Cerebellar nuclear complex (tissue), 1 donor: Measurements from ENCODE around the gene MITF.

Experiments used
- DNase-seq, 2 experiments: peaks; one replicate each; lab custom pipeline; 2025; lab: John Stamatoyannopoulos, UW

The MITF gene, protein sequence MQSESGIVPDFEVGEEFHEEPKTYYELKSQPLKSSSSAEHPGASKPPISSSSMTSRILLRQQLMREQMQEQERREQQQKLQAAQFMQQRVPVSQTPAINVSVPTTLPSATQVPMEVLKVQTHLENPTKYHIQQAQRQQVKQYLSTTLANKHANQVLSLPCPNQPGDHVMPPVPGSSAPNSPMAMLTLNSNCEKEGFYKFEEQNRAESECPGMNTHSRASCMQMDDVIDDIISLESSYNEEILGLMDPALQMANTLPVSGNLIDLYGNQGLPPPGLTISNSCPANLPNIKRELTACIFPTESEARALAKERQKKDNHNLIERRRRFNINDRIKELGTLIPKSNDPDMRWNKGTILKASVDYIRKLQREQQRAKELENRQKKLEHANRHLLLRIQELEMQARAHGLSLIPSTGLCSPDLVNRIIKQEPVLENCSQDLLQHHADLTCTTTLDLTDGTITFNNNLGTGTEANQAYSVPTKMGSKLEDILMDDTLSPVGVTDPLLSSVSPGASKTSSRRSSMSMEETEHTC

DNA sequence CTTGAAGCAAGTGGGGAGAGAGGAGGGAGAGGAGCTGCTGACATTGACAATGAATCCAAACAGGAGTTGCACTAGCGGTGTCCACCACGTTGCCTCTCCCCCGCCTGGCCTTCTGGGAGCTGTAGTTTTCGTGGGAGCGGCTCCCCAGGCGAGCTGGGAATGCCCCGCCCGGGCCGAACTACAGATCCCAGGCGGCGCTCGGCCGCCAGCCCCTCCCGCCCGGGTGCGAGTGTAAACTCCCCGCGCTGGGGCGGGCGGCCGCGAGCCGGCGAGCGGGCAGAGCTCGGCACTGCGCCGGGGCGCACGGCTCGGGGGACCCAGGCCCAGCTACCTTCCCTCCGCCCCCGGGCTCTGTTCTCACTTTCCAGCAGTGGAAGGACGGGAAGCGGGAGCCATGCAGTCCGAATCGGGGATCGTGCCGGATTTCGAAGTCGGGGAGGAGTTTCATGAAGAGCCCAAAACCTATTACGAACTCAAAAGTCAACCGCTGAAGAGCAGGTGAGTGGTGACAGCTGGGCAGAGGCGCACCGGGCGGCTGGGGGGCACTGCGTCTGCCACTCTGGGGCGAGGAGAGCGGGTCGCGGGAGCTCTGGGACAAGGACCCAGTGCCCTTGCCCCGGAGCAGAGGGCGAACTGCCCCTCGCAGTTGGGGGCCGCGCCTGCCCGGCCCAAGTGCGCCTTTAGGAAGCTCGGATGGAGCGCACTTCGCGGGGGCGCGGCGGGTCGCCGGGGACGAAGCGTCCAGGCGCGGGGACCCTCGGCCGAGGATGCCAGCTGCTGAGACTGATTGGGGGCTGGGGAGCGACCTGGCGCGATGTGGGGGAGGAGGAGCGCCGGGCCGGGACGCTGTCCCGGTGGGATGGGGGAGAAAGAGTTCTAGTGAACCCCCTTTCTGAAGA lies at the start of gene MITF:
Gene MITF (plus strand): TSS at position 261 of the 899 bp plus-strand sequence. CDS start 134 bp downstream, at position 395.
- DNase-seq, result peak; percentile 49 to 50

DNA sequence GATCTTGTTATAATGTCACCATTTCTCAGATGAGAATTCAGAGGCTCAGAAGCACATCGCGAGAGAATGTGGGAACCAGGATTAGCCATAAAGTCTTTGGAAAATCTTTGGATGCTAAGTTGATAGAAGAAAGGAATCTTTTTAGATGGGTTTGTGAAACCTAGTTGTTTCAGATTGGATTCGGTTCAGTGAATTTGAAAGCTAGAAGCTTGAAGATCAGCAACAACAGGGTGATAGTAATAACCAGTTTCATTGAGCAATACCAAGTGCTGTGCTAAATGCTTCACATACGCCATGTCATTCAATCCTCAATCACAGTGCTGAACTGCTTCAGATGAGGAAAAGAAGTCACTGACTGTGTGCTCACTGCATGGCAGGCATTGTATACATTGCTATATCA lies 47.4 kb upstream of the MITF start:
- DNase-seq, result no peak

DNA sequence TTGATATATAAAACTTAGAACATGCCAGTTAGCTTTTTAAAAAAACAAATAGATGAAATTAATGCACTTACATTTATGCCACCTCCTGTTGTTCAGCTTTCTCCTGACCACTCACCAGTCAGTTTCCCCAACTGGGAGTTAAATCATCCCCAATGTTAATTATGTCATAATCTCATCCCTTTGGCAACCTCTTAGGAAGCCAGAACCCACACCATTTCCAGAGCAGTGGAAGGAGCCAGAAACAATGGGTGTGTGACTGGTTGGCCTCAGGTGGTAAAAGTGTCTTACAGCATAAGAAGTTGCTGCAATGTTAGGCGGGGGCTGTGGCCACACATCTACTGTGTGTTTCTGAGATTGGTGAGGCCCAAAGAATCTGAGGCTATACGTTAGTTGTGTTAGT lies 46.5 kb upstream of the MITF start:
- no peak for DNase-seq

DNA sequence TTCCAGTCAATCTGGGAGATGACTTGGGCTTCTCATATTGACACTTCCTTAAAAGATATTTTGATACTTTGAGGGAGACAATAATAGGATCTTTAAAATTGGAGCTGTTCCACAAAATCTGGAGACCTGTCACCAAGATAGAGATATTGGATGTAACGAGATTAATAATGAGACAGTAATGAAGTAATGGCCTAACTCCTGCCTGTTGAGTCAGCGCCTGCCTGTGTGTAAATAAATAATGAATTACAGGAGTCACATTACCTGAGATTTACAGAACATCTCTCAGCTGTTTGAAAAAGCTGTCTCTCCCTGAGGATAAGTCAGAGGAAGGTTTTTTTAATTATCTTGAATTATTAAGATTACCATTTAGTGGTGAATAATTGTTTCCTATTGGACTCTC lies 43.8 kb upstream of the MITF start:
- DNase-seq, result no peak

DNA sequence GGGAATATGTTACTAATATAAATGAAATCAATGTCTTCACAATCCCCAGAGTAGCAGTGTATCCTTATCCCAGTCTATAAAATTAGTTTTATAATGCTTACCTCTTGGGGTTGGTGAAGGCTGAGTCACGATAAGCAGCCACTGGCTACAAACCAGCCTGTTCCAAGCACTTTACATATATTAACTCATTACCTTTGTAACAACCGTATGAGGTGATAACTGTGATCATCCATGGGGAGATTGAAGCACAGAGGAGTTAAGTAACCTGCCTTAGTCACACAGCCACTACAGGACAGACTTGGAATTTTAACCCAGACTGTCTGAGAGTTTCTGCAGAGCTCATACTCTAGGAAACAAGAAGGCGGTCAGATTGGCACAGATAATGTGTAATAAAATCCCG lies 43.3 kb upstream of the MITF start:
- DNase-seq, result no peak

DNA sequence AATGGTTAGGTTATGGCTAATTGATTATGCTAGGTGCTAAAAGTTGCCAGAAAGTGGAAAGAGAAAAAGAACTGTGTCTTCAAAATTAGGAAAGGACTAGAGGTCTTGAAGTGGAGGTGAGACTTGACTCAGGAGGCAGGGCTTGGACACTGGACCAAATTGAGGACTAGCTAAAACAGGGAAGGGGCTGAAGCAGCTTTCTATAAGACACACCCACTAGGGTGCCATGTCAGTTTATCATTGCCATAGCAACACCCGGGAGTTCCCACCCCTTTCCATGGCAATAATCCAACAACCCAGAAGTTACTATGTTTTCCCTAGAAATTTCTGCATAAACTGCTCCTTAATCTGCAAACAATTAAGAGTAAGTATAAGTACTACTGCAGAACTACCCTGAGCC lies 42.9 kb upstream of the MITF start:
- no peak for DNase-seq

DNA sequence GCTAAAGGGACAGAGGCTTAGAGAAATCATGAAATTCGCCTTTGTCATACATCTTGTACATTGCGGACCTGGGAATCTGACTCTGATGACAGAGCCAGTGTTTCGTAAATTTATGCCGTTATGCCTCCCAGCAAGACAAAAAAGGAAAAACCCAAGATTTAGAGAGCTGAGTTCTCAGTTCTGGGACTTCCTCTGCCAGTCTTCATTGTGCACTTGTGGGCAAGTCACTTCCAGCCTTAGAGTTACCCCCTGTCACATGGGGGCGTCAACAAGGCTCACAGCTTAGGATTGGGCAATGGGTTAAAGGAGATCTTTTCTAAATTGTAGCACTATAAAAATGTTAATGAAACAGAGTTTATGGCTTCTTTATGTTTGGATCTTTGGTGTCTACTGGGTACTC lies 41.9 kb upstream of the MITF start:
- DNase-seq, result no peak

DNA sequence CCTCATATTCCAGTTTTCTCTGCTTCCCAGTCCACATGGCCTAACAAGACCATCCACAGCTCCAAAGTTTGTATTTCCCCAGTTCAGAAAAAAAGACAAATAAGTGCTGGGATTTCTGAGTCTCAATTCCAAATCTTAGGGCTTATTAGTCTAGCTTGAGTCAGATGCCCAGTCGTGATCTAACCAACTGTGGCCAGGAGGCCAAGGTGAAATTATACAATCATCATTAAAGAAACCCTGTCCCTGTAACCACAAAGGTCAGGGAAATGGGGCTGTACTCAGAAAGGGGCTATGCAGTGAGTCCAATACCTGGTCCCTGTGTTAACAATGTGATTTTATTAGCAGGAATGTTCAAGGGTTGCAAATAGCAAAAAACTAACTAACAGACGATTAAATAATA lies 40.5 kb upstream of the MITF start:
- no peak for DNase-seq

DNA sequence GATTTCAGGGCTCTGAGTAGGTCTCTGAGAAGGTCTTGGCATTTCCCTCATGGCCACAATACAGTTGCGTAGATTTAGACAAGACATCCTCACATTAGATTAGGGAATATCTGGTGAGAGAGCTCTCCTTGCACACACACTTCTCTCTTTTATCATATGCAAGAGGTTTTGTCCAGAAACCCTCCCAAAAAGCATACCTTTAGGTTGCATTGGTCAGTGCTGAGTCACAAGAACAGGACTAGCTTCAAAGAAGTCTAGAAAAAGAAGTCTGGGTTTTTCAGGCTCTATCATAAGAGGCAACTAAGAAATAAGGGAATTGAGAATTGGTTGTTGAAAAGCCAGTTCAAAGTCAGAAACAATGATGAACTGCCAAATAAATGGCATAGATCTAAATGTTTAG lies 40.1 kb upstream of the MITF start:
- no peak for DNase-seq

DNA sequence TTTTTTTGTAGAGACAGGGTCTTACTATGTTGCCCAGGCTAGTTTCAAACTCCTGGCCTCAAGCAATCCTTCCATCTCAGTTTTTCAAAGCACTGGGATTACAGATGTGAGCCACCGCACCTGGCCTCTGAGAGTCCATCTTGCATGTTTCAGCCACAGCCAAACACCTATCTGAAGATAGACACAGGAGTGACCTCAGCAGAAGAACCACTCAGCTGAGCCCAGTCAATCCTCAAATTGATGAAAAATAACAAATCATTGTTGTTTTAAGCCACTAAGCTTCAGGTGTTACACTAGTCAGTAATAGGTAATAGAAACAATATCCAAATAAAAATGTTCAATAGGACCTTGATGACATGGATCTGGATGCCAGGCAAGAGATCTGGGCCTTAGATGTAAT lies 38.3 kb upstream of the MITF start:
- DNase-seq, result no peak

DNA sequence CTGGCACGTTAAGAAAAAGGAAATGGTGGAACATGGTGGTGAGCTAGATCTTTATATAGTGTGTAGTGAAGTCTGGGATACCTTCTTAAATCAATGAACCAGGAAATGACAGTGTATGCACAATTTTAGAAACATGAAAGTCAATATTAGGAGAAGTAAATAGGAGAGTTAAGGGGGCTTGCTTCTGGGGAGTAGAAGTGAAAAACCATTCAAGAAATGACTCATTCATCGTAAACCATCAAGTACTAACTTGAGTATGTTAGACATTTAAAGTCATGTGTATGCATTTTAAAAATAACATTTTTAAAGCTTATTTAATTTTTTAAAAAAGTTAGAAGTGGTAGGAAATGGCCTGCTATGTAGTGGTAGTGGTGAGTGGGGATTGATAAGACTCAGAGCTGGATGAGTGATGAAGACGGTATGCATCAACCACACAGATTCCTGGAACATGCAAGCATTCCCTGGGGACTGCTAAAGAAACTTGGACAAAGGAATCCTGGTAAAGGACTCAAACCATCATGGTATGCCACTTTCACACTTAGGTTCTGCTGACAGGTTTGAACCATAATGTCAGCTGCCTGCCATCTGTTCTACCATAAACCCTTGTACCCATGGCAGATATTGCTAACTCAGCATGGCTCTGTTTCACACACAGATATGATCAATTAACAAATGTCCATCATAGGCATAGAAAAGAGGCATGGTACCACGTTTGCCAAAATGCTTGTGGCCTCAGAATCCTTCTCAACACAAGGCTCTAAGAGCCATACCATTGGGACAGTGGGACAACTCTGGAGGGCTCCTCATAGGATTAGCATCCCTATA lies 28.9 kb upstream of the MITF start:
- no peak for DNase-seq

DNA sequence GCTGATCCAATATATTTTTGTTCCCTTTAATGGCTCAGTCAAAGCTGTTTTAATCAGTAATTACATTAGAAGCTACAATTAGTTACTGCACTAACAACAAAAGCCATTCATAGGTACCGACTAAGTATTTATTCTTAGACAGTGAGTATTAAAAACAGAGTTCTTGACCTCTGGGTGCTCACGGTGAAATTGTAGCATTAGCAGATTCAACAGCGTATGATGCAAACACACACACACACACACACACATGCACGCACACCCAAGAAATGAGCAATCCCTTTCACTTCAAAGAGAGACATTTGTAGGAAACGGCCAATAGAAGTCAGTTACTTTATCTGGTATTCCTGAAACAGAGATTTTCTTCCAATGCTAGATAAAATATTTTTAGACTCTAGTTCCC lies 27.0 kb upstream of the MITF start:
- DNase-seq, result no peak

DNA sequence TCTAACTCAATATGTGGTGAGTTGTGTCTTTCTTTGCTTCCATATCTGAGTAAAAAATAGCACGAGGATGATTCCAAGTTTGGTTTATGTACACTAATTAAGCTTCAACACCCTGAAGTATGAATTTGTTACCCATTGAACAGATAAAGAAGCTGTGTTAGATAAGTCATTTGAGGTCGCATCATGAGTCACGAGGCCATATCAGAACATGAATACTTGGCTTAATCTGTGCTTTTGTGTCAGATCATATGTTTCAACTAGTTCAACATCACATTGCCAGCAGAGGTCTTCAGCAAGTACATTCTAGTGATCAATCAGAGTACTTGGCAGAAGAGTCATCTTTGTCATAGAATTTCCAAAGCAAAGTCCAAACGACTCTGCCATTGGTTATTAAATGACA lies 26.3 kb upstream of the MITF start:
- no peak for DNase-seq

DNA sequence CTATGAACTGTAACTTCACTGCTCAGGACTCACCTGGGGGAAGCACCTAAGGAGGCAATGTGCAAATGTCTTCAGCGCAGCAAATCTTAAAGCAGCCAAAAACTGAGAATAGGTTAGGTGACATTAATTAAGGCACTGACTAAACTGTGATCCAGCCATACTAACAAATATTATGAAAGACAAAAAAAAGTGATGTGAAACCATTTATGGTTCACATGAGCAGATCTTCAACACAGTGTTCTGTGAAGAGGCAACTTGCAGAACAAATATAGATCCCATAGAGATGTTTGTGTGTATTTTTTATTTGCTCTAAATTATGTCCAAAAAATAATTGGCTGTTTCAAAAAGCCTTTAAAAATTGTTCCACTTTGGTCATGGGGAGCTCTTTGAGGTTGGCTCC lies 24.1 kb upstream of the MITF start:
- DNase-seq, result no peak

DNA sequence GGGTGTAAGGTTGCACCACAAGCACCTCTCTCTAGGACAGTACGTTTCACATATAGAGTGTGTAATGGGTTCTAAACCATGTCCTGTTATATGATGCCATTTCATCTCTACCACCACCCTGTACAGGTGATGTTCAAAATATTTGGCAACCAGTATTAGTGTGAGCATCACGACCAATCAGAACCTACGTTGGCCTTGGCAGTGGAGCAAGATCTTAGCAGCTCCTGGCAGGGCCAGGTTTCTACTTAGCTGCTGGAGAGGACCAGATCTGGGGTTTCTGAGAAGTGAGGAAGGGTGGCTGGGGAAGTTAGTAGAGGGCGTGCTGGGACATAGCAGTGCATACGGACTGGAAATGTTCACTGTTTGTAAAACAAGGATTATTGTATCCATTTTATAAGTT lies 23.1 kb upstream of the MITF start:
- DNase-seq, result no peak

DNA sequence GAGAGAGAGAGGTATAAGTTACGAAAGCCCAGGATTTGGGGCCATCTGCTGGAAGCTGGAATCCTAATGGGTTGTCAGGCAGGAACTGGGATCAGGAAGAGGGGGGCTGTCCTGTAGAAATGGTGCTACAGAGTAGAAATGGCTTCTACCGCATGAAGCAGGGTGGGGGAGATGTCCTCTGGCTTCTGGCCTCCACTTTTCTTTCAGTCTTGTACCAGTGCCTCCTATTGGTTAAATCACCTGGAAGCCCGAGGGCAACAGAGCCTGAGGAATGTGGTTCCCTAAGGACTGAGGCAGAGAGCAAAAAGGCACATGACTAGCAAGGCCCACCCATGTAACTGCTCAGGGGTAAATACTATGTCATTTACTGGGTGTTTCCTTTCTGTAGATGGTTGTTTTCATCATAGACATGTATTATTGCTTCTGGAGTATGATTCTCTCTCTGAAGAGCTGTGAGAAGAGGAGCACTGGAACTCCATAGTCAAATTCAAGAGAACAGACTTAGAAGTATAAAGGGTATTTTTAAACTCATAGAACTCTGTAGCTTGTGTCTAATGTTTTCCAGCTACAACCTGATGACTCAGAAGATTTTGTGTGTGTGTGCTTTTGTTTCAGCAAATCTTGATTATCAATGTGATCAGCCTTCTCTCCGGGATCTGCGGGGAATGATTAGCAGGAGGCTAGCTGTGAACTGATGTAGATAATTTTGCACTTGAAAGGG lies 20.2 kb upstream of the MITF start:
- DNase-seq, result no peak

DNA sequence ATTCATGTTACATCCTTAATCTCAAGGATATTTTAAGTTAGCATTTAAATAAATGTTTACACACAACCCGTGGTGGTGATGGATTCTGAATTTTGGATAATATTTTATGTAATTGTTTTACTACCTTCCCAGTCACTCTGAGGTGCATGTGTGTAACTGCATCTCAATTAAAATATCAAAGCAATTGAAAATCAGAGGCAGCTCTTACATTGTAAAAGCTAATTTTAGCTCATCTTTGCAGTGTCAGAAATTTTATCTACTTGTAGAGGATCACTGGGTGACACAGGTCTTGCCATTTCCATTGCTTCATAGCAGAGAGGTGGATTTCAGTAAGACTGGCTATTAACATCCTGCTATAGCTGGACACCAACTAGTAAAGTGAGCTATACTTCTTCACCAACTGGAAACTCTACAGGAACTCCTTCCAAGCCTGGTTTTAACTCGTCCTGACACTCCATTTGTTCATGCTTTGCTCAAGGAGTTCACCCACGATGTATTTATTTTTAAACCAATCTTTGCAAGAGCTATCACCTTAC lies 19.6 kb upstream of the MITF start:
- DNase-seq, result no peak

DNA sequence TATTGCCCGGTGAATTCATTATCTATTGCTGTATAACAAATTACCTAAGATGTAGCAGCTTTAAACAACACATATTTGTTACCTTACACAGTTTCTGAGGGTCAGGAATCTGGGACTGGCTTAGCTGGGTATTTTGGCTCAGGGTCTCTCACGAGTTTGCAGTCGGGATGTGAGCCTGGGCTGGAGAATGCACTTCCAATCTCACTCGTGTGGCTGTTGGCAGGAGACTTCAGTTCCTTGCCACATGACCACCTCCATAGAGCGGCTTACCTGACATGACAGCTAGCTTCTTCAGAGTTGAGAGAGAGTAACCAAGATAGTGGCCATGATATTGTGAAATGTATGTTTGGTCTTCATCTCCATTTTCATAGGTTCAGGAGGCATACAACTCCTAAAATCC lies 18.4 kb upstream of the MITF start:
- no peak for DNase-seq

DNA sequence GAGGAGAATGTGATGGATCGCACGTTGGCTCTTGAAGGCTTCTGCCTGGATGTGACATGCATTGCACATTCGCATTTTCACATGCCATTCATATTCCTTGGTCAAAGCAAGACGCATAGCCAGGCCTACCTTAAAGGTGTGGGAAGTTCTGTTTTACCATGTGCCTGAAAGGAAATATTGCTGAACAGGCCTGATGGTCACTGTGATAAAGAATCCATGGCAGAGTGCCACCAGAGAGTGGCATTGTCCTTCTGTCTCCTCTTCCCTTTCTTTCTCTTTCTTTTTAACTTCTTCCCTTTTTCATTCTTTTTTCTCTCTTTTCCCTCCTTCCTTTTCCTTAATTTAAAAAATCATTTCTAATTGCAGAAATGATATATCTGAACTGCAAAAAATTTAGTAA lies 15.9 kb upstream of the MITF start:
- DNase-seq, result no peak

DNA sequence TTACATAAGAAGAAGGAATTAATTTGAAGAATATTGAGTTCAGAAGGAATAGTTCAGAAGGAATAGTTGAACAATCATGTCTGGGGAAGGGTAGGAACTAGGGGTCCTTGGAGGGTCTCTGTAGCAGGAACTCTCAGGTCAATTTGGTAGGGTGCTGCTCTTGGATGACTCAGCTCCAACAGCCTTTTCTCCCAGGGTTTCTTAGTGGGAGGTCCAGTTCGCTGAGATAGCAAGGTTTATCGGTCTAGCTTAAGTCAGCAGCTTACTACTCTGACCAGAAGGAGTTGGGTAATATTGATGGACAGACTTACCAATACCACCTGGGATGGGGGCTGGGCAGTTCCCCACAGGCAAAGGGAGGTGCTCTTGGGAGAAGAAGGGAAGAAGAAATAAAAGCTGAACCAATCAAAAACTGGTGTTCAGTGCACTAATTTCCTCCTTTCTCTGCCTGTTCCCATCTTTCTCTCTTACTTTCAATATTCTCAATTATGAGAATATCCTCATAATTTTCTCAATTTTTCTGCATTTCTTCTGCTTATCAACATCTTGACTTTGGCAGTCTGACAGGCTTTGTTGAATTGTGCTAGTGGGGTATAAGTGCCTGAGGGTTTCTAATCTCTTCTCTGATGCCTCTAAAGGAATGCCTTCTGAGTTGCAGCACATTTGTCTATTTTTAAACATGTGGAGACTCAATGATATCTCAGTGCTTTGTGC lies 14.4 kb upstream of the MITF start:
- no peak for DNase-seq
